GM19397 (cell line): Measurements from ENCODE around the gene SND1.

Experiments used
- ATAC-seq: cut with Tn5 transposase; IDR thresholded peaks from one replicate; pipeline ENCODE4 v1.9.1; 2021; ENCODE audit warnings: mild to moderate bottlenecking, moderate library complexity; ENCODE audit not compliant: unreplicated experiment

The SND1 gene

DNA sequence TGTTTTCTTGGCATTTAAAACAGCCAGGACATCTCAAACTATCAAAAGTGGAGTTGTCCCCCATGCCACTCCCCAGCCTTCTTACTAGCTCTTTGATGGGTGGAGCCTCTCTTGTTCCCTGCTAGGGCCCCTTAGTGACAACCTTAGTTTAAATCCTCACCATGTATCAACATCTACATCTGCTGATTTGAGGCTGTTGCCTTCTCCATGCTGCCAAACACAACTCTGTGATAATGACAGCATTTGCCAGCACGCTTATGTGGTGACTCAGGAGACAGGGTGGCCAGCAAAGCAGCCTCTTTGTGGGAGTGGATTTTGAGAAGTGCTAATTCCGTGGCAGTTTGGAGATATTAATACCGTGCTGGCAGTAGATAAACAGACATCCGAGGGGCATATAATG lies 233.8 kb downstream of the SND1 start:
- ATAC-seq: no peak

DNA sequence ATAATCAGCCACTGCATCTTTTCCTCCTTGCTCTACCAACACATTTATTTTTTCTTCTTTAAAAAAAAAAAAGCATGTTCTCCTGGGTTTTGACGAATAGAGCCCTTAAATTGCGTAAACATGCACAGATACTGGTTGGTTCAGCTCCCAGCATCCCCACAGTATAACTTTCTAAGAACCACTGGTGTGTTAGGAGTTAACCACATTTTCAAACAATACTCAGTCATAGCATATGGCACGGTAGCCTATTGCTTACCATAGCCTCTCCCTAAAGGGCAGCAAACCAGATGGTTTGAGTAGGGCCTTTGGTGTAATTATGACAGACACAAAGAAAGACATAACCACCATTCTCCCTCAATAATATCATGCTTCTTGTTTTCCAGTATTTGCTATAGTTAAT lies 234.3 kb downstream of the SND1 start:
- no peak for ATAC-seq

DNA sequence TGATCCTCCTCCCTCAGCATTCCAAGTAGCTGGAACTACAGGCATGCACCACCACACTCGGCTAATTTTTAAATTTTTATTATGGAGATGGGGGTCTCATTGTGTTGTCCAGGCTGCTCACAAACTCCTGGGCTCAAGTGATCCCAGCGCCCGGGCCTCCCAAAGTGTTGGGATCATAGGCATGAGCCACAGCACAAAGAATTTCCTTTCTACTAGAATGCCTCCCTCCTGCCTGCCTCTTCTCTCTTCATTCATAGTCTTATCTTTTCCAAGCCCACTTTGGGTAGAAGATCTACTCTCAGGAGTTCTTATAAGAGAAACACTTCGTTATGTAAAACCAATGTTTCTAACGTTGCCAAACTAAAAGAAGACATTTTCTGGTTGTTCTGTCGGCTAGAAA lies 235.1 kb downstream of the SND1 start:
- no peak for ATAC-seq

DNA sequence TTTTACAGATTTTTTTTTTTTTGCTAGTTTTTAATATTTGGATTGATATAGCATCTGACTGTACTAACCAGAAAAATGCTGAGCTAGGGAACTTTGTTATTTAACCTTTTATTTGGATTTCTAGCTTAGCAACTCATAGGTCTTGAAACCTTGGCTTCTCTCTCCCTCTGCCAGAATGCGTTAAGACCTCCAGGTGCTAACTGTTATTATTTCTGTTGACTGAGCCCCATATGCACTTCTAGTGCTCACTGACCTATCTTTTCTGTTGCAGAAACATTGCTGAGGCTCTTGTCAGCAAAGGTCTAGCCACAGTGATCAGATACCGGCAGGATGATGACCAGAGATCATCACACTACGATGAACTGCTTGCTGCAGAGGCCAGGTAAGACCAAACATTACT lies 235.6 kb downstream of the SND1 start:
- ATAC-seq: no peak

DNA sequence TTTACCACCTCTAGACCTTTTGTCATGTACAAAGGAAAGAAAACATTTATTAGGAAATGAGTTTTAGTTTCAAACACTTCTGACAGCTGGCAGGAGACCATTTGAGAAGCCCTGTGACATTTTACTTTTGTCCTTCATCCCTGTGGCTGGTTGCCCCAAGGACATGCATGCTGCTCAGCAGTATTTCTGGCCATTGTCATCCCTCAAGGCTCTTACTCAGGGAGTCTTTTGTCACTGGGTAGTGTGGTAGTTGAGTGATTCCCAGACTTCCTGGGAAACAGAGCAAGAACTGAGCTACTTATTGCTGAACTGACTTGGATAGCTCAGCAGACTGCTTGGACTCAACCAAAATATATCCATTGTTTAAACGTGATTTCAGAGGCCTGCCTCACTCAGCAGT lies 236.4 kb downstream of the SND1 start:
- no peak for ATAC-seq

DNA sequence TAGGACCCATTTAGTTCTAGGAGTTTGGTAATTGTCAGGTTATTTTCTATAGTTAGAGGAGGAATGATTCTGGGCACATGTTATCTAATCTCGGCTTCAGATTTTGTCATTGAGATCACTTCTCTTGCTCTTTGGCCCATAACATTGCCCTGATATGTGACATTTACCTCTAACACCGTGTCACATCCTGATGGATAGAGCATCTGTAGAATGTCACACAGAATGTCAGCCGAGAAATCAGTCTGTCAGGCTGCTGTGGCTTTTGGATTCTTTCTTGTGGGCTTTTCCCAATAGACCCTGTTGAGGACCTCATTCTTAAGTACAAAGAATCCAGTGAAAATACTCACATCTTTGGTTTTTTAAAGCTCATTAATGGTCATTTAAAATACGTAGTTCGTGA lies 236.8 kb downstream of the SND1 start:
- ATAC-seq: no peak

DNA sequence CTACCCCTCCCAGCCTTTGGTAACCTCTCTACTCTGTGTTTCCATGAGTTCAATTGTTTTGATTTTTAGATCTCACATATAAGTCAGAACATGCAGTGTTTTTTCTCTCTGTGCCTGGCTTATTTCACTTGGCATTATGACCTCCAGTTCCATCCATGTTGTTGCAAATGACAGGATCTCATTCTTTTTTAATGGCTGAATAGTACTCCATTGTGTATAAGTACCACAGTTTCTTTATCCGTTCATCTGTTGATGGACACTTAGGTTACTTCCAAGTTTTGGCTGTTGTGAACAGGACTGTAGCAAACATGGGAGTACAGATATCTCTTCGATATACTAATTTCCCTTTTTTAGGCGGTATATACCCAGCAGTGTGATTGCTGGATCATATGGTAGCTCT lies 237.7 kb downstream of the SND1 start:
- ATAC-seq: no peak

DNA sequence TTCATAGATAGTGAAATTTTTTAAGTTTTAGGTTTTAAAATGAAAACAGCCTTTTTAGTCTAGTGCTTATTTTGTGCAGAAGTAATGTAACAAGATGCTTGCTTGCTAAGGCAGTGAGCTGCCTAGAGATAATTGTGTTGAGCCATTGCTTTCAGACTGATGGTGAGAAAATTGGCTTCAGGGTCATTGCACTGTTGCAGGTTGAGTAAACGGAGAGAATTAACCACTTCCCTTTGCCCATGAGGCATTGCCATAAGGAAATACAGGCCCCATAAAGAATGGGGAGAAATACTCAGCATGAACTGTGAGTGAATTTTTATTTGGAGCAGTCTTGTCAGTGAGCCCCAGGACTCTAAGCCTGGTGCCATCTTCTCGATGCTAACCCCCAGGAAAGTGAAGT lies 238.7 kb downstream of the SND1 start:
- ATAC-seq: no peak

DNA sequence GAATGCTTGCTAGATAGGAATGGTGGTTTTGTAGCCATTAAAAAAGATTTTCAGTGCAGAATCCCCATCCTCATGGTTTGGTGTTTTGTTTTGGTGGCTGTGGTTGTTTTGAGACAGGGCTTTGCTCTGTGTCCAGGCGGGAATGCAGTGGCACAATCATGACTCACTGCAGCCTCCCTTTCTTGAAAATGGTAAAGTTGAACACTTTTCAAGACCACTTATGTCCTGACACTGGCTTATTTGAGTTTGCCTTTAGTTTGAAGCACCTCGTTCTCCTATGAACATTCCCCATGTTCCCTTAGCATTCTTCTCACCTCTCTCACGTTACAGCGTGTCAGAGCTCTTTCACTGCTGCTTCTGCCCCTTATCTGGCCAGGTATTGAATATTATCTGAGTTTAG lies 239.2 kb downstream of the SND1 start:
- ATAC-seq: no peak

DNA sequence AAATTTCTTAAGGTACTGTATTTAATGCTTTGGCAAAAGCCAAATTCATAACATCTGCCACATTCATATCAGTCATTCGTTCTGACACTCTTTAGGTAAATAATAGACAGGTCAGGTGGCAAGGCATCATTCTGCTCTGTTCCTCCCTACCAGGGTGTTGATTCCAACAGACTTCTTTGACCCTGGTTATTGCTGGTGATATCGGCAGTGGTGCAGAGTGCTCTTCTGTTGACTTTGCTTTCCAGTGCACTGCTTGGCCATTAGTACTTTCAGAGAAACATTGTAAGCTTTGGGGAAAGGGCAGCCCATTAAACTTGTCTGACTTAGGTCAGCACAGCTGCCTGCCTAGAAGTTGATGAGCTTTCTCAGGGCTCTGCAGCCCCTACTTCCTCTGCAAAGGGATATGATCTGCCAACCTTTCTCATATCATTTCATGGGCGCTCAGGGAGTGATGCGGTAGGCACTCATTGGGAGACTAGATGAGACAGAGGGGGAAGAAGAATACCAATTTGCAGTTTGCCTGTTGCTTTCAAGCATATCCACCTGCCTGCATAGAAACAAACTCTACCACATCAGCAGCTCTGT lies 240.0 kb downstream of the SND1 start:
- ATAC-seq: no peak

DNA sequence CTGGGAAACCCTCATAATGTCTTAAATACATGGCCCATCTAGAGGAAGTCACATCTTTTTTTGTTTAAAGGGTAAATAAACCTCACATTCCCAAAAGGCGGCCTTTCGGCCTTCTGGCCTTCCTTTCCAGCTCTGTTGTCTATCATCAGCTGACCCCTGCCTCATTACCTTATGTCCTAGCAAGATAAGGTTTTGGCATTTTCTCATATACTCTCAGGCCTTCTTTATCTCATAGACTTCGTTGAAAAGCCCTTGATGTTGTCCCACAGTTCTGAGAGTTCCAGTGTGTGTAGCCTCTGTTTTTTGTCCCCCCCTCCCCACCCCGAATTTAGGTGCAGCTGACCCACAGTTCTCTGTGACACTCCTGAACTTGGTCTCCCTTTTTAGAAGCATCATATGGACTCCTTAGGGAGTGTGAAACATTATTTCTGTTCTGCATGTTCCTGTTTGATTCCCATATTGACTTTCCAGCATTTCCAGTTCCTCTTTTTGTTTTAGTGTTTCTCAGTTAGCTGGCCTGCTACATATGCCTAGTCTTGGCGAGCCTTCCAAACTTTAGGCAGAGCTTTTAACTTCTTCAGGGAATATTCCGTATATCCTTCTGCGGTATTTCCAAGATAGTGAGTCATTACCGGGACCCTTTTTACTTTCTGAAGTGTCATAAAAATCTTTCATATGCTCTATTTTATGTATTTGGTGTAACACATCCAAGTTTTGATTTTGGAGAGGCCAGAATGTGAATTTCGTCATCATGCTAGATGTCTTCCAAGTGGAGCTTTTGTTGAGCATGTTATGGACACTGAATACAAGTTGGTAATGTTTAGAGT lies 240.7 kb downstream of the SND1 start:
- no peak for ATAC-seq

DNA sequence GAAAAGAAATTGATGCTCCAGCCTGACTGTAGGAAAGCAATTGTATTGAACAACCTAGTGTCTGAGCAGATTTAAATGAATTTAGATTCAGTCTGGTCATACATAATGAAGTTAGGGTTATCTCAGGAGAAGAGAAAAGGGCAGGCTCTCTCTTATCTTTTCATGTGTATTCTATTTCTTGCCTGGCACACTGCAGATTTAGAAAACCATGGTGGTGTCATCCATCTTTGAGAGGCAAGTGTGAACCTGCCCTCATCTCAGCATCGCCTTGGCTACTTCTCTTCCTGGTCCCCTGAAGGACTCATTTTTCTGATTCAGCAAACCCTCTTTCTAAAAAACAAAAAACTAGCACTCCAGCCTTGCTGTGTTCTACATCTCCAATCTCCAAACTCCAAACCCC lies 241.6 kb downstream of the SND1 start:
- no peak for ATAC-seq

DNA sequence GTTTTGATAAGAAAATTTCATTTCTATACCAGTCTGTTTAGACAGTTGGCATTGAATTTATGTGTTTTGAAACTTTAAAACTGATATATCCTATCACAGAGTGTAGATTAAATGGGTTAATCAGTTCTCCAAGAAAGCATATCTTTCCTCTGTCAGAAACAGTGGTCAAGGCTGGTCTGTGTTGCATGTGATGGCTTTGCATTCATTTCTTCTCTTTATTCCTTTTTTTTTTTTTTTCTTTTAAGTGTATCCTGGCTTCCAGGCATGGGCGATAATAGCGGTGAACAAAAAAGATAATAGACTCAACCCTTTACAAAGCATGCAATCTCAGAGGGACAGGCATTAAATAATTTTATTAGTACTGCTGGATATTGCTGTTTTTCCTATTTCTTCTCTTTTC lies 242.6 kb downstream of the SND1 start:
- no peak for ATAC-seq

DNA sequence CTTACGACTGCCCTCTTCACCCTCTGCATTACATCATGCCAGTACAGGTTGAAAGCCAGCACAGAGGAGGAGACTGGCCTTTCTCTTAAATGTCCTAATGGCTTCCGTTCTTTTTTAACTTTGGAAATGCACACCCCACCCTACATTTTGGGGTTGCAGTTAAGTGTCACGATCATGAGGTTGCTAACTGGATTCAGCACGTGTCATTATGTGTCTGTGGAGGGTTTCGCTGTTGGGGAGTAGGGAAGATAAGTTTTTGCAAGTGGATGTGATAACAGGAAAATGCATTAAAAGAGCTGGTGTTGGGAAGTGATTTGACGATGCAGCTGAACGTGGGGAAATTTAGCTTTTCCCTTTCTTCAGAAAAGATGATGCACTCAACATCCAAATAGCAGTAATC lies 243.4 kb downstream of the SND1 start:
- no peak for ATAC-seq

DNA sequence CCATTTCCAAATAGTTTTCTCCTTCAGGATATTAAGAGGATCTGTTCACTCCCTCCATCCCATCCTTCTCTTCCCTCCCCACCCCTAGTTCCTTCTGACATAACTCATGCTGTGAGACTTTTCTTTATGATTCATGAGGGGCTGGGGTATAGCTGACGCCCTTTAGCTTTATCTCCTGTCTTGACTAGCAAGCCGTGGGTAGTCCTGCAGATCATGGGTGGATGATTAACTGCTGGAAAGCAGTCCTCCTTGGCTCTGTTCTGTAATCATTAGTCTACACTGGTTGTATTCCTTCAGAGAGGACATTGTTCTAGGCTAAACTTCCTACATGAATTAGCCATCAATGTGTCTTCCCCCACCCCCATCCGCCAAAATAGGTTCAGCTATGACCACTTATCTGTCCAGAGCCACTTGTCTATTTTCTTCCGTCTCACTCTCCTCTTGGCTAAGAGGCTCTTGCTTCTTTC lies 243.9 kb downstream of the SND1 start:
- no peak for ATAC-seq

DNA sequence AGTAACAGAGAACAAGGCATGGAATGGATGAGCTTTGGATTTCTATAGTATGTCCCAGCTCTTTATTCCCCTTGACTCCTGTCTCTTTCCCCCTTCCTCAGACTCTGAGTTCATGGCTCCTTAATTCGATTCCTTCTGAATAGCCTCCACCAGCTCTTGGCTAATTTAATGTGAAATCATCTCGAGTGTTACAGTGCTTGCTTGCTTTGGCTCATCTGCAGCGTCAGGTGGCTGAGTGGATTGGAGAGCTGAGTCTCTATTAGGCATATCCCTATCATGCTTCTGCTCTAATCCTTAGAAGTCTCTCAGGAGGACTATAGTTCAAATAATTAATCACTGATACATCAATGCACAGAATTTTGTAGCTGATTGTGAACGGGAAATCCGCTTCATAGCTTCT lies 244.7 kb downstream of the SND1 start:
- ATAC-seq: no peak

DNA sequence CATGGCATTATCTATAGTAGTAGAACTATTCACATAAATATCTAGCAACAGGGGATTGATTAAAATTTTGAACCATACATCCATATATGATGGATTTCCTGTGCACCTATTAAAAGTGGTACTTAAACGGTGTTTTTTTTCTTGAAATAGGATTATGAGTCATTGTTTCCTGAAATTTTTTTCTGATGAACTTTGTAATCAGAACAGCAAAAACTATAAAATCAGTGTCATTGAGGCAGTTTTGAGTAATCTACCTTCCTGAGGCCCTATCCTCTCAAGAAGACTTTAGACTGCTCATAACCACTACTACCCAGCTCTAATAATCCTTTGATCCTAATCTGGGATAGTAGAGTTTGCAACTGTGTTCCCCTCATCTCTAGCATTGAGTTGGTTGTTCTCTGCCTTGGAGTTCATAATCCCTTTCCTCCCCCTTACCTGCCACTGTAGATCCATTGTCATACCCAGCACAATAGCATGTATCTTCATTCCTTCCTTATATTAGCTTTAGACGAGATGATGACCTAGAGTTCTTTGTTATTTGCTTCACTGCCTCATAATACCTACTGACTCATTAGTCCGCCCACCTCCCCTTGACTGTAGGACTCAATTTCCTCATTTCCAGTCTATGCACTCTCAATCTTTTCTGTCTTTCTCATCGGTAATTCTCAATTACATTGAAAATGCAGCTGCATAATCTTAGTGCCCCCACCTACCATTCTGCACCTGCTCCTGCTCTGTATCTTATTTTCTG lies 245.9 kb downstream of the SND1 start:
- no peak for ATAC-seq

DNA sequence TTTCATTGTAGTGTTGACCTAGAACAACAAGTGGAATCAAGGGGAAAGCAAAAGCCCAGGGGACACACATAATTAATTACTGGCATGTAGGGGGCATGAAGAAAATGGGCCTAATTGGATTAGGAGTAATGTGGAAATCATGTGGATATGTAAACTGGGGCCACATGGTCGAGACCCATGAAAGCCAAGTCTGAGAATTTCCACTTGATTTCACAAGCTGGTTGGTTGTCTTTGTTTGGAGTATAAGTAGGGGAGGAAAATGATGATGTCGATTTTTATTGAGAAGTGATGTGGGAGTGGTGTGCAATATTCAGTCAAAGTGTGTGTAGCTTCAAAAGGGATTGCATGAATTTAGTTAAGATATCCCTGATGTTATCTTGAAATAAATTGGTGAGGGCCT lies 247.4 kb downstream of the SND1 start:
- ATAC-seq: no peak

DNA sequence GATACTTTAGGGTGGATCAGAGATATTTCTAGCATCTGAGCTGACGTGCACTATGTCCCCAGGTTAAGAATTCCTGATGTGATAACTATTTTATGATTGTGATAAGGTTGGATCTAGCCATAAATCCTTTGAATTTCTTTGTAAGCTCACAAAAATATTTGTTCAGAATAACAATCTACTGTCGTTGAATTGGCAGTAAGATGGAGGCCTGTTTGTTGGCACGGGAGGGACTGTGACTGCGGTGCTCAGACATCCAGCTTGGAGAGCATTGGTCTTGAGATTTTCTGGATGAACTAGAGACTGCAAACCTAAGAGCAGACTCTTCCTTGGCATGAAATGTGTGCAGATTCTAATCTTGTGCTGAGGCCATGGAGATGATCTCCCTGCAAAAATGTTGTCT lies 248.1 kb downstream of the SND1 start:
- no peak for ATAC-seq

DNA sequence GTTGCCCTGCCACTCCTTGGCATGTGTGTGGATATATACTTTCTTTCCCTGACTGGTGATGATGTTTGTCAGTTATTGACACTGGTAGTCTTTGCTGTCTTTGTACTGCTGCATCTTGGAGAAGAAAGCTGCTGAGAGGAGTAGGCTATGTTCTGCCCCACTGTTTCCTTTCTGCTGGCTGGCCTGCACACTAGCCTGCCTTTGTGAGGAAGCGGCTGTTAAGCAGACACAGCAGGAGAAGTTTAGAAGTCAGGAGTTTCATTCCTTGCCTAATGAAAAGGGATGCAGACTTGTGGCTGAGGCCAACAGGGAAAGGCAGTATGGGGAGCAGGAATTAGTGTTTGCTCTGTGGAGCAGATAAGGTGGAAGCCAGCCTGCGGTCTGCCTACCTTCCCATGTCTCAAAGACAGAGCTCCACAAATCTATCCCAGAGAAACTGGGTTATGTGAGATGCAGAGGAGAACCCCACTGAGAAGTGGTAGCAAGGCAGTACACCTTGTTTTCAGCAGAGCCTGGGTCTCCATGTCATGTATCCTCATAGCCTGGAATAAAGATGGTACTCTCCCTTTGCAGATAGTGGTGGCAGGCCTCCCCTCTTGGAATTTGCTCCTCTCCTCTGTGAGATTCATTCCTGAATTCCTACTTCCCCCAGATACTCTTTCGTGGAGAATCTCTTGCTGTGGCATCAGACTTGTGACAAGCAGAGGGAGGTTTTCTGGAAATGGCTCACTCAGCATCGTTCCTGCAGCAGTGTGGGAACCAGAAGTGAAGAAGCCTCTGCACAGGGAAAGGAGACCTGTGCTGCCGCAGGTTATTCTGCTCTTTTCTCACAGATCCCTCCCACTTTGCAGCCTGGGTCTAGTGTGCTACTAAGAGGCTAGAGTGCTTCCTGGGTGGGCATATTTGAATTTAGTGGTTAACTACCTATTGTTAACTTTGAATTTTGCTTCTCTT lies 249.0 kb downstream of the SND1 start:
- no peak for ATAC-seq
